ENCODE results near the gene MGAT4C. TPM values are rescaled to one million over a fixed set of nuclear protein-coding genes. Genes with fewer than 3 reads are reported as not detected.
"Not testable (repeated sequence)": the region's sequence is repeated elsewhere in the genome, so short reads cannot be mapped to it uniquely, and the experiment has no call there.

Gene MGAT4C
- total and polyA plus RNA-seq, 2 donors from 2014 or later: 0.16 TPM; not detected in 1

- DNase-seq (no peak), FAIRE-seq (no peak)
- H3K36me3 ChIP-seq (ENCODE audit: control insufficient read depth in 2 of 3, insufficient read depth in 3 of 3, low read length in 3 of 3): no peaks in the 10 kb centered on the region
- H3K4me3 ChIP-seq (ENCODE audit: low read length in 3 of 3): no peak overlapping the region
- H3K9ac ChIP-seq (ENCODE audit: low read length in 3 of 3): no peak overlapping the region
- intact Hi-C loops (cut with DNase I): no loop called here
- H3K4me1 ChIP-seq (ENCODE audit: control insufficient read depth in 2 of 3, insufficient read depth in 2 of 3, low read depth in 1 of 3, low read length in 3 of 3): no peaks in the 10 kb centered on the region
- no peak overlapping the region for H3K27ac ChIP-seq (ENCODE audit: low read depth in 2 of 2, low read length in 2 of 2)
- no peaks in the 10 kb centered on the region for H3K9me3 ChIP-seq (ENCODE audit: control insufficient read depth in 2 of 3, insufficient read depth in 1 of 3, low read length in 3 of 3)
- no peak for TF ChIP-seq CTCF (IDR thresholded peaks at IDR 0.05; ENCODE audit: borderline replicate concordance, extremely low read depth, insufficient read depth)
- H3K27me3 ChIP-seq (ENCODE audit: control insufficient read depth, insufficient read depth, low read length): no peaks in the 10 kb centered on the region
Measured at GRCh38 chr12:86097161-86097560, 159.0 kb downstream of the MGAT4C start.

GRCh38 chr12:86091681-86092080 lies 164.5 kb downstream of the MGAT4C start:
- no peak overlapping the region for H3K4me3 ChIP-seq (ENCODE audit: low read length in 3 of 3)
- no peak overlapping the region for H3K9ac ChIP-seq (ENCODE audit: low read length in 3 of 3)
- no peak overlapping the region for H3K27ac ChIP-seq (ENCODE audit: low read depth in 2 of 2, low read length in 2 of 2)
- no peaks in the 10 kb centered on the region for H3K4me1 ChIP-seq (ENCODE audit: control insufficient read depth in 2 of 3, insufficient read depth in 2 of 3, low read depth in 1 of 3, low read length in 3 of 3)
- no peaks in the 10 kb centered on the region for H3K9me3 ChIP-seq (ENCODE audit: control insufficient read depth in 2 of 3, insufficient read depth in 1 of 3, low read length in 3 of 3)
- H3K27me3 ChIP-seq (ENCODE audit: control insufficient read depth, insufficient read depth, low read length): no peaks in the 10 kb centered on the region
- FAIRE-seq (no peak), DNase-seq (no peak)
- intact Hi-C loops (cut with DNase I): no loop called here
- no peaks in the 10 kb centered on the region for H3K36me3 ChIP-seq (ENCODE audit: control insufficient read depth in 2 of 3, insufficient read depth in 3 of 3, low read length in 3 of 3)
- TF ChIP-seq CTCF (IDR thresholded peaks at IDR 0.05; ENCODE audit: borderline replicate concordance, extremely low read depth, insufficient read depth): no peak

GRCh38 chr12:86081843-86082242 lies 174.3 kb downstream of the MGAT4C start:
- DNase-seq (no peak), FAIRE-seq (no peak)
- intact Hi-C loops (cut with DNase I): no loop called here
- Histone ChIP-seq H3K36me3 (ENCODE audit: control insufficient read depth in 2 of 3, insufficient read depth in 3 of 3, low read length in 3 of 3) (no peaks in the 10 kb centered on the region), H3K4me3 (ENCODE audit: low read length in 3 of 3) (no peak overlapping the region), H3K9me3 (ENCODE audit: control insufficient read depth in 2 of 3, insufficient read depth in 1 of 3, low read length in 3 of 3) (no peaks in the 10 kb centered on the region), H3K9ac (ENCODE audit: low read length in 3 of 3) (no peak overlapping the region), H3K4me1 (ENCODE audit: control insufficient read depth in 2 of 3, insufficient read depth in 2 of 3, low read depth in 1 of 3, low read length in 3 of 3) (no peaks in the 10 kb centered on the region), H3K27me3 (ENCODE audit: control insufficient read depth, insufficient read depth, low read length) (no peaks in the 10 kb centered on the region), H3K27ac (ENCODE audit: low read depth in 2 of 2, low read length in 2 of 2) (no peak overlapping the region)
- TF ChIP-seq CTCF (IDR thresholded peaks at IDR 0.05; ENCODE audit: borderline replicate concordance, extremely low read depth, insufficient read depth): no peak

GRCh38 chr12:86059052-86059451 lies 197.1 kb downstream of the MGAT4C start:
- peak in 2 of 5 donors; percentile 27 for DNase-seq
- intact Hi-C loops (cut with DNase I); H3K4me1 ChIP-seq (ENCODE audit: control insufficient read depth in 2 of 3, insufficient read depth in 2 of 3, low read depth in 1 of 3, low read length in 3 of 3); H3K4me3 ChIP-seq (ENCODE audit: low read length in 3 of 3); H3K27me3 ChIP-seq (ENCODE audit: control insufficient read depth, insufficient read depth, low read length); H3K27ac ChIP-seq (ENCODE audit: low read depth in 2 of 2, low read length in 2 of 2); H3K36me3 ChIP-seq (ENCODE audit: control insufficient read depth in 2 of 3, insufficient read depth in 3 of 3, low read length in 3 of 3); H3K9me3 ChIP-seq (ENCODE audit: control insufficient read depth in 2 of 3, insufficient read depth in 1 of 3, low read length in 3 of 3); FAIRE-seq; H3K9ac ChIP-seq (ENCODE audit: low read length in 3 of 3): not testable (repeated sequence)
